Stimulated activated naive CD8-positive, alpha-beta T cell treated with anti-CD3 and anti-CD28 coated beads, Interleukin-15, Interleukin-2, amounts not matched to agents 100 ng/mL and 50 ng/mL, for 24 hours (primary cell): ENCODE data around the gene ITK.

Experiments used
- H3K27ac Mint-ChIP-seq: one replicate; pipeline ENCODE4 v1.8.0; 2021; ENCODE audit warnings: mild to moderate bottlenecking, mixed read lengths
- H3K27me3 Mint-ChIP-seq: one replicate; pipeline ENCODE4 v1.8.0; 2021; ENCODE audit warnings: mixed read lengths
- H3K36me3 Mint-ChIP-seq: one replicate; pipeline ENCODE4 v1.8.0; 2021; ENCODE audit warnings: low read depth, mixed read lengths
- H3K4me1 Mint-ChIP-seq: one replicate; pipeline ENCODE4 v1.8.0; 2021; ENCODE audit warnings: low read depth, mixed read lengths
- H3K4me3 Mint-ChIP-seq: one replicate; pipeline ENCODE4 v1.8.0; 2021; ENCODE audit warnings: mild to moderate bottlenecking, mixed read lengths
- H3K9me3 Mint-ChIP-seq: one replicate; pipeline ENCODE4 v1.8.0; 2021; ENCODE audit warnings: mixed read lengths

The ITK gene

GRCh38 chr5:157180374-157181264 is at the start of gene ITK:
TSS of gene ITK (plus strand) at chr5:157180840. CDS start at chr5:157180978, 138 bp downstream.
- Mint-ChIP-seq H3K27me3 (no peaks in the 10 kb centered on the region), H3K27ac (peak within 1 kb of the TSS; percentile 99), H3K9me3 (peaks cover 4% of the 10 kb centered on the region), H3K4me3 (peak within 1 kb of the TSS; percentile 99), H3K4me1 (peaks cover 61% of the 10 kb centered on the region), H3K36me3 (peaks cover 54% of the 10 kb centered on the region)

GRCh38 chr5:157130925-157131324 is 49.7 kb upstream of the ITK start:
- H3K9me3 Mint-ChIP-seq: no peaks in the 10 kb centered on the region
- no peak overlapping the region for H3K27ac Mint-ChIP-seq
- H3K36me3 Mint-ChIP-seq: peaks cover 6% of the 10 kb centered on the region
- no peaks in the 10 kb centered on the region for H3K27me3 Mint-ChIP-seq
- H3K4me3 Mint-ChIP-seq: no peak overlapping the region
- H3K4me1 Mint-ChIP-seq: peaks cover 24% of the 10 kb centered on the region

GRCh38 chr5:157132281-157132612 is 48.4 kb upstream of the ITK start:
- H3K27me3 Mint-ChIP-seq: no peaks in the 10 kb centered on the region
- no peak overlapping the region for H3K27ac Mint-ChIP-seq
- peaks cover 28% of the 10 kb centered on the region for H3K4me1 Mint-ChIP-seq
- H3K36me3 Mint-ChIP-seq: peaks cover 12% of the 10 kb centered on the region
- no peaks in the 10 kb centered on the region for H3K9me3 Mint-ChIP-seq
- H3K4me3 Mint-ChIP-seq: no peak overlapping the region

GRCh38 chr5:157137691-157138090 is 42.9 kb upstream of the ITK start:
- H3K9me3 Mint-ChIP-seq: no peaks in the 10 kb centered on the region
- H3K36me3 Mint-ChIP-seq: peaks cover 43% of the 10 kb centered on the region
- no peaks in the 10 kb centered on the region for H3K27me3 Mint-ChIP-seq
- peaks cover 57% of the 10 kb centered on the region for H3K4me1 Mint-ChIP-seq
- H3K27ac Mint-ChIP-seq: no peak overlapping the region
- H3K4me3 Mint-ChIP-seq: no peak overlapping the region

GRCh38 chr5:157142317-157143126 is 38.1 kb upstream of the ITK start, which contains the start of gene MED7:
TSS of gene MED7 (minus strand) at chr5:157142865. CDS start at chr5:157139431, 3,434 bp downstream.
- Mint-ChIP-seq H3K4me3 (peak within 1 kb of the TSS; percentile 95), H3K27ac (peak within 1 kb of the TSS; percentile 99), H3K36me3 (peaks cover 29% of the 10 kb centered on the region), H3K9me3 (no peaks in the 10 kb centered on the region), H3K27me3 (no peaks in the 10 kb centered on the region), H3K4me1 (peaks cover 57% of the 10 kb centered on the region)

- peak overlapping the region; percentile 95 for H3K4me3 Mint-ChIP-seq
- H3K9me3 Mint-ChIP-seq: no peaks in the 10 kb centered on the region
- H3K27ac Mint-ChIP-seq: peak overlapping the region; percentile 99
- H3K27me3 Mint-ChIP-seq: no peaks in the 10 kb centered on the region
- H3K36me3 Mint-ChIP-seq: peaks cover 20% of the 10 kb centered on the region
- H3K4me1 Mint-ChIP-seq: peaks cover 59% of the 10 kb centered on the region
These were observed 37.3 kb upstream of the ITK start for GRCh38 chr5:157143127-157143971.

GRCh38 chr5:157148734-157149615 is 31.7 kb upstream of the ITK start:
- Mint-ChIP-seq H3K4me1 (peaks cover 59% of the 10 kb centered on the region), H3K9me3 (no peaks in the 10 kb centered on the region), H3K27me3 (no peaks in the 10 kb centered on the region), H3K36me3 (no peaks in the 10 kb centered on the region), H3K4me3 (peak overlapping the region; percentile 35), H3K27ac (peak overlapping the region; percentile 79)

GRCh38 chr5:157150995-157151394 is 29.6 kb upstream of the ITK start:
- no peaks in the 10 kb centered on the region for H3K27me3 Mint-ChIP-seq
- H3K4me3 Mint-ChIP-seq: peak overlapping the region; percentile 10
- no peaks in the 10 kb centered on the region for H3K36me3 Mint-ChIP-seq
- no peaks in the 10 kb centered on the region for H3K9me3 Mint-ChIP-seq
- H3K27ac Mint-ChIP-seq: peak overlapping the region; percentile 89
- H3K4me1 Mint-ChIP-seq: peaks cover 68% of the 10 kb centered on the region

- Mint-ChIP-seq H3K36me3 (peaks cover 7% of the 10 kb centered on the region), H3K4me1 (peaks cover 88% of the 10 kb centered on the region), H3K27me3 (no peaks in the 10 kb centered on the region), H3K27ac (peak overlapping the region; percentile 94), H3K4me3 (peak overlapping the region; percentile 79), H3K9me3 (no peaks in the 10 kb centered on the region)
These were observed 25.3 kb upstream of the ITK start for GRCh38 chr5:157155297-157155696.

- peaks cover 7% of the 10 kb centered on the region for H3K36me3 Mint-ChIP-seq
- H3K27me3 Mint-ChIP-seq: no peaks in the 10 kb centered on the region
- no peak overlapping the region for H3K4me3 Mint-ChIP-seq
- H3K27ac Mint-ChIP-seq: peak overlapping the region; percentile 39
- peaks cover 86% of the 10 kb centered on the region for H3K4me1 Mint-ChIP-seq
- no peaks in the 10 kb centered on the region for H3K9me3 Mint-ChIP-seq
These were observed 23.2 kb upstream of the ITK start for GRCh38 chr5:157157293-157157891.

- Mint-ChIP-seq H3K9me3 (no peaks in the 10 kb centered on the region), H3K27ac (peak overlapping the region; percentile 97), H3K27me3 (no peaks in the 10 kb centered on the region), H3K4me1 (peaks cover 76% of the 10 kb centered on the region), H3K36me3 (peaks cover 7% of the 10 kb centered on the region), H3K4me3 (peak overlapping the region; percentile 74)
These were observed 21.4 kb upstream of the ITK start for GRCh38 chr5:157159209-157159751.

- peaks cover 74% of the 10 kb centered on the region for H3K4me1 Mint-ChIP-seq
- no peaks in the 10 kb centered on the region for H3K9me3 Mint-ChIP-seq
- H3K4me3 Mint-ChIP-seq: peak overlapping the region; percentile 74
These were observed 20.6 kb upstream of the ITK start for GRCh38 chr5:157160001-157160400.

GRCh38 chr5:157161996-157162395 is 18.6 kb upstream of the ITK start:
- H3K36me3 Mint-ChIP-seq: peaks cover 1% of the 10 kb centered on the region

More at GRCh38 chr5:157160001-157160400, 20.6 kb upstream of the ITK start:
- H3K36me3 Mint-ChIP-seq: peaks cover 7% of the 10 kb centered on the region
- H3K27ac Mint-ChIP-seq: peak overlapping the region; percentile 97
- H3K27me3 Mint-ChIP-seq: no peaks in the 10 kb centered on the region

More at GRCh38 chr5:157161996-157162395, 18.6 kb upstream of the ITK start:
- peak overlapping the region; percentile 4 for H3K27ac Mint-ChIP-seq
- H3K4me1 Mint-ChIP-seq: peaks cover 76% of the 10 kb centered on the region
- no peaks in the 10 kb centered on the region for H3K27me3 Mint-ChIP-seq
- H3K9me3 Mint-ChIP-seq: no peaks in the 10 kb centered on the region
- no peak overlapping the region for H3K4me3 Mint-ChIP-seq
